GM23248 (cell line): ENCODE measurements around the gene DCP1A.

Source experiments
- EZH2 ChIP-seq: fragments of 200-600 bp; sonication (generic); IDR thresholded peaks from 2 replicates; pipeline ENCODE4 v1.6.1; 2018; ENCODE audit warnings: antibody characterized with exemption, mild to moderate bottlenecking; ENCODE audit not compliant: insufficient read depth, poor library complexity, severe bottlenecking
- EZH2phosphoT487 ChIP-seq: fragments of 200-600 bp; sonication (generic); IDR thresholded peaks from 2 replicates; pipeline ENCODE4 v1.6.1; 2018; ENCODE audit warnings: antibody characterized with exemption, moderate library complexity, mild to moderate bottlenecking, low read depth; ENCODE audit not compliant: insufficient read depth

DNA sequence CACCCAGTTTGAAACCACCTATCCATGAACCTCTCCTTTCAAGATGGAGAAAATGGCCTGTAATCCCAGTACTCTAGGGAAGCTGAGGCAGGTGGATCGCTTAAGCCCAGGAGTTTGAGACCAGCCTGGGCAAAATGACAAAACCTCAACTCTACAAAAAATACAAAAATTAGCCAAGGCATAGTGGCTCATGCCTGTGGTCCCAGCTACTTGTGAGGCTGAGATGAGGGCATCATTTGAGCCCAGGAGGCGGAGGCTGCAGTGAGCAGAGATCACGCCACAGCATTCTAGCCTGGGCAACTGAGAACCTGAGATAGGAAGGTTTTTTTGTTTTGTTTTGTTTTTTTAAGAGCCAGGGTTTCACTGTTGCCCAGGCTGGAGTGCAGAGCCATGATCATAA is 96.9 kb downstream of the DCP1A start:
- TF ChIP-seq EZH2: no peak
- no peak for TF ChIP-seq EZH2phosphoT487
